ENCODE measurements around the gene IMPDH1.

IMPDH1 gene

DNA sequence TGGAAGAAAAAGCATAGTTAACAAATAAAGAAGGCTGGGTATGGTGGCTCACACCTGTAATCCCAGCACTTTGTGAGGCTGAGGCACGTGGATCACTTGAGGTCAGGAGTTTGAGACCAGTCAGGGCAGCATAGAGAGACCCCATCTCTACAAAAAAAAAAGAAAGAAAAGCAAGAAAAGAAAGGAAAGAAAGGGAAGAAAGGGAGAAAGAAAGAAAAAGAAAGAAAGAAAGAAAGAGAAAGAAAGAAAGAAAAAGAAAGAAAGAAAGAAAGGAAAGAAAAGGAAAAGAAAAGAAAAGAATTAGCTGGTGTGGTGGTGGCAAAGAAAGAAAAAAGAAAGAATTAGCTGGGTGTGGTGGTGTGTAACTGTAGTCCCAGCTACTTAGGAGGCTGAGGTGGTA is 42.8 kb upstream of the IMPDH1 start:
- peaks cover 9% of the 10 kb centered on the region for H4K20me1 ChIP-seq (ENCODE audit: insufficient read depth, low read length)
- H3K36me3 ChIP-seq (replicated peaks; ENCODE audit: low read depth, low read length) = peaks cover 17% of the 10 kb centered on the region
- no peak overlapping the region for H3K4me3 ChIP-seq (ENCODE audit: low read length)
- H2AFZ ChIP-seq (ENCODE audit: low read depth, low read length) = no peak overlapping the region
- H3K9me3 ChIP-seq (ENCODE audit: insufficient read depth, low read length) = no peaks in the 10 kb centered on the region
- H3K4me2 ChIP-seq (ENCODE audit: low read length) = no peak overlapping the region
- no peak overlapping the region for H3K27ac ChIP-seq (ENCODE audit: low read length)
- peaks cover 19% of the 10 kb centered on the region for H3K79me2 ChIP-seq (ENCODE audit: low read length)
- H3K4me1 ChIP-seq (ENCODE audit: low read length) = peaks cover 46% of the 10 kb centered on the region
- H3K9ac ChIP-seq (ENCODE audit: low read length) = no peak overlapping the region
- no peaks in the 10 kb centered on the region for H3K27me3 ChIP-seq (ENCODE audit: low read depth, low read length)
- TF ChIP-seq EZH2phosphoT487 (IDR thresholded peaks at IDR 0.05; ENCODE audit: low read depth) = no peak
- TF ChIP-seq, protein P1, sequence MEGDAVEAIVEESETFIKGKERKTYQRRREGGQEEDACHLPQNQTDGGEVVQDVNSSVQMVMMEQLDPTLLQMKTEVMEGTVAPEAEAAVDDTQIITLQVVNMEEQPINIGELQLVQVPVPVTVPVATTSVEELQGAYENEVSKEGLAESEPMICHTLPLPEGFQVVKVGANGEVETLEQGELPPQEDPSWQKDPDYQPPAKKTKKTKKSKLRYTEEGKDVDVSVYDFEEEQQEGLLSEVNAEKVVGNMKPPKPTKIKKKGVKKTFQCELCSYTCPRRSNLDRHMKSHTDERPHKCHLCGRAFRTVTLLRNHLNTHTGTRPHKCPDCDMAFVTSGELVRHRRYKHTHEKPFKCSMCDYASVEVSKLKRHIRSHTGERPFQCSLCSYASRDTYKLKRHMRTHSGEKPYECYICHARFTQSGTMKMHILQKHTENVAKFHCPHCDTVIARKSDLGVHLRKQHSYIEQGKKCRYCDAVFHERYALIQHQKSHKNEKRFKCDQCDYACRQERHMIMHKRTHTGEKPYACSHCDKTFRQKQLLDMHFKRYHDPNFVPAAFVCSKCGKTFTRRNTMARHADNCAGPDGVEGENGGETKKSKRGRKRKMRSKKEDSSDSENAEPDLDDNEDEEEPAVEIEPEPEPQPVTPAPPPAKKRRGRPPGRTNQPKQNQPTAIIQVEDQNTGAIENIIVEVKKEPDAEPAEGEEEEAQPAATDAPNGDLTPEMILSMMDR (IDR thresholded peaks at IDR 0.05; ENCODE audit: low read depth, low read length) = no peak

DNA sequence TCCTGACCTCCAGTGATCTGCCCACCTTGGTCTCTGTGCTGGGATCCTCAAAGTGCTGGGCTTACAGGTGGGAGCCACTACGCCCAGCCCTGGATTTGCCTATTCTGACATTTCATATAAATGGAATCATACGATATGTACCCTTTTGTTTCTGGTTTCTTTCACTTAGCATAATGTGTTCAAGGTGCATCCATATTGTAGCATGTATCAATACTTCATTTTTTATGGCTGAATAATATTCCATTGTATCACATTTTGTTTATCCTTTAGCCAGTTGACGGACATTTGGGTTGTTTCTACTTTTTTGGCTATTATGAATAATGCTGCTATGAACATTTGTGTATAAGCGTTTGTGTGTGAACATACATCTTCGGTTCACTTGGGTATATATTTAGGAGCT is 41.1 kb upstream of the IMPDH1 start:
- H3K79me2 ChIP-seq (ENCODE audit: low read length) = peaks cover 3% of the 10 kb centered on the region
- peaks cover 43% of the 10 kb centered on the region for H3K4me1 ChIP-seq (ENCODE audit: low read length)
- H3K27ac ChIP-seq (ENCODE audit: low read length) = no peak overlapping the region

DNA sequence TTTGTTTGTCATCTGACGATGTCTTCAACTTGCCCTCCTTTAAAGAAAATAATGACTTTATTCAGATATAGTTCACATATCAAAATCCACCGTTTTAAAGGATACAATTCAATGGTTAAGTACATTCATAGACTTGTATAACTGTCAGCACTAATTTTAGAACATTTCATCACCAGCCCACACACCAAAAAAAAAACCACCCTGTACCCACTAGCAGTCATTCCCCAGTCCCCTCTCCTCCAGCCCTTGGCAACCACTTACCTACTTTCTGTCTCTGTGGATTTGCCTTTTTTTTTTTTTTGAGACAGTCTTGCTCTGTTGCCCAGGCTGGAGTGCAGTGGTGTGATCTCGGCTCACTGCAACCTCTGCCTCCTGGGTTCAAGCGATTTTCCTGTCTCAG is 40.6 kb upstream of the IMPDH1 start:
- no peaks in the 10 kb centered on the region for H3K36me3 ChIP-seq (replicated peaks; ENCODE audit: low read depth, low read length)
- no peaks in the 10 kb centered on the region for H3K9me3 ChIP-seq (ENCODE audit: insufficient read depth, low read length)
- no peaks in the 10 kb centered on the region for H3K79me2 ChIP-seq (ENCODE audit: low read length)
- no peak overlapping the region for H3K4me3 ChIP-seq (ENCODE audit: low read length)
- H4K20me1 ChIP-seq (ENCODE audit: insufficient read depth, low read length) = no peaks in the 10 kb centered on the region
- no peaks in the 10 kb centered on the region for H3K27me3 ChIP-seq (ENCODE audit: low read depth, low read length)
- no peak overlapping the region for H3K4me2 ChIP-seq (ENCODE audit: low read length)
- no peak overlapping the region for H3K9ac ChIP-seq (ENCODE audit: low read length)
- TF ChIP-seq, protein P1 (IDR thresholded peaks at IDR 0.05; ENCODE audit: low read depth, low read length) = no peak
- TF ChIP-seq EZH2phosphoT487 (IDR thresholded peaks at IDR 0.05; ENCODE audit: low read depth) = no peak
- no peak overlapping the region for H3K27ac ChIP-seq (ENCODE audit: low read length)
- no peak overlapping the region for H2AFZ ChIP-seq (ENCODE audit: low read depth, low read length)
- peaks cover 43% of the 10 kb centered on the region for H3K4me1 ChIP-seq (ENCODE audit: low read length)

More for the DNA sequence above, 41.1 kb upstream of the IMPDH1 start:
- Histone ChIP-seq H3K9ac (ENCODE audit: low read length) (no peak overlapping the region), H3K9me3 (ENCODE audit: insufficient read depth, low read length) (no peaks in the 10 kb centered on the region), H3K4me2 (ENCODE audit: low read length) (no peak overlapping the region), H2AFZ (ENCODE audit: low read depth, low read length) (no peak overlapping the region), H3K27me3 (ENCODE audit: low read depth, low read length) (no peaks in the 10 kb centered on the region), H4K20me1 (ENCODE audit: insufficient read depth, low read length) (no peaks in the 10 kb centered on the region), H3K36me3 (replicated peaks; ENCODE audit: low read depth, low read length) (peaks cover 2% of the 10 kb centered on the region), H3K4me3 (ENCODE audit: low read length) (no peak overlapping the region)
- no peak for TF ChIP-seq EZH2phosphoT487 (IDR thresholded peaks at IDR 0.05; ENCODE audit: low read depth)
- TF ChIP-seq, protein P1 (IDR thresholded peaks at IDR 0.05; ENCODE audit: low read depth, low read length) = no peak

DNA sequence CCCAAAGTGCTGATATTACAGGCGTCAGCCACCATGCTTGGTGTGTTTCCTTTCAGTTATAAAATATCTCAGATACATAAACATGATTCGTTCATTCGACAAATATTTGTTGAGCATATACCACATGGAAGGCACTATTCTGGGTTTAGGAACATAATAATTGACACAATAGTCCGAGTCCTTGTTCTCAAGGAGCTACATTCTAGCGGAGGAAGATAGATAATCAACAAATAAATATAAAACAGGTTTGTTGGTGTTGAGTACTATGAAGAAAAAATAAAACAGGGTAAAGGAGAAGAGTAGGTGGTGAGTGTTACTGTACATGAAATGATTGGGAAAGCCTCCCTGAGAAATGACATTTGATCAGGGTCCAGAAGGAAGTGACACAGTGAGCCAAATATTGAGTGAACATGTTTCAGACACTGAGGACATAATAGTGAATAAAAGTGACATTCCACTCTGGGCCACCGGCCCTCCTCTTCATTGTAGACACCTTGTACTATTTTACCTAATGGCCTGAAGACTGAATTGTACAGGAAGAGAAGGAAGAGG is 39.0 kb upstream of the IMPDH1 start:
- TF ChIP-seq, protein P1 (IDR thresholded peaks at IDR 0.05; ENCODE audit: low read depth, low read length) = no peak
- TF ChIP-seq EZH2phosphoT487 (IDR thresholded peaks at IDR 0.05; ENCODE audit: low read depth) = no peak
- H2AFZ ChIP-seq (ENCODE audit: low read depth, low read length) = no peak overlapping the region
- H3K9me3 ChIP-seq (ENCODE audit: insufficient read depth, low read length) = no peaks in the 10 kb centered on the region
- H3K79me2 ChIP-seq (ENCODE audit: low read length) = no peaks in the 10 kb centered on the region
- H3K36me3 ChIP-seq (replicated peaks; ENCODE audit: low read depth, low read length) = no peaks in the 10 kb centered on the region
- no peak overlapping the region for H3K9ac ChIP-seq (ENCODE audit: low read length)
- H3K4me1 ChIP-seq (ENCODE audit: low read length) = peaks cover 40% of the 10 kb centered on the region
- no peaks in the 10 kb centered on the region for H3K27me3 ChIP-seq (ENCODE audit: low read depth, low read length)
- H3K4me3 ChIP-seq (ENCODE audit: low read length) = no peak overlapping the region
- H4K20me1 ChIP-seq (ENCODE audit: insufficient read depth, low read length) = no peaks in the 10 kb centered on the region
- H3K27ac ChIP-seq (ENCODE audit: low read length) = no peak overlapping the region
- no peak overlapping the region for H3K4me2 ChIP-seq (ENCODE audit: low read length)
